Measurements from ENCODE around the gene CEBPG.

Gene CEBPG

GRCh38 chr19:33408116-33408515 is 34.6 kb downstream of the CEBPG start:
- no peak for DNase-seq

- peak; percentile 11 for DNase-seq
These were observed 35.3 kb downstream of the CEBPG start for GRCh38 chr19:33408538-33409434.

- DNase-seq: no peak
These were observed 36.6 kb downstream of the CEBPG start for GRCh38 chr19:33409906-33410685.

- DNase-seq: no peak
These were observed 37.4 kb downstream of the CEBPG start for GRCh38 chr19:33410915-33411401.

GRCh38 chr19:33411621-33412180 is 38.2 kb downstream of the CEBPG start:
- no peak for DNase-seq

- no peak for DNase-seq
These were observed 39.3 kb downstream of the CEBPG start for GRCh38 chr19:33412601-33413425.

GRCh38 chr19:33413426-33413725 is 39.9 kb downstream of the CEBPG start:
- DNase-seq: no peak

- peak; percentile 67 for DNase-seq
These were observed 40.6 kb downstream of the CEBPG start for GRCh38 chr19:33413868-33414666.

- no peak for DNase-seq
These were observed 41.4 kb downstream of the CEBPG start for GRCh38 chr19:33414667-33415605.

- DNase-seq: peak; percentile 78
These were observed 43.1 kb downstream of the CEBPG start for GRCh38 chr19:33416307-33417215.

- no peak for DNase-seq
These were observed 44.2 kb downstream of the CEBPG start for GRCh38 chr19:33417751-33418150.

GRCh38 chr19:33418461-33418860 is 45.0 kb downstream of the CEBPG start:
- no peak for DNase-seq

- DNase-seq: no peak
These were observed 45.6 kb downstream of the CEBPG start for GRCh38 chr19:33418871-33419787.

GRCh38 chr19:33419788-33420130 is 46.2 kb downstream of the CEBPG start:
- no peak for DNase-seq

- DNase-seq: no peak
These were observed 47.3 kb downstream of the CEBPG start for GRCh38 chr19:33420821-33421220.

- no peak for DNase-seq
These were observed 47.9 kb downstream of the CEBPG start for GRCh38 chr19:33421368-33421767.

- no peak for DNase-seq
These were observed 49.1 kb downstream of the CEBPG start for GRCh38 chr19:33422369-33423180.

GRCh38 chr19:33424181-33424580 is 50.7 kb downstream of the CEBPG start:
- no peak for DNase-seq

Data from NCI-H146 (cell line).